GM18505 (cell line): Measurements from ENCODE around the gene SUGP2.
"Not testable (repeated sequence)": the region's sequence is repeated elsewhere in the genome, so short reads cannot be mapped to it uniquely, and the experiment has no call there.

ENCODE experiments used
- ATAC-seq: cut with Tn5 transposase; IDR thresholded peaks from one replicate; pipeline ENCODE4 v1.9.1; 2021; ENCODE audit not compliant: unreplicated experiment
- POLR2A ChIP-seq: IDR thresholded peaks from 4 replicates; pipeline ENCODE4 v1.6.1; 2011; ENCODE audit warnings: borderline replicate concordance; ENCODE audit not compliant: insufficient read depth, insufficient read length; ENCODE audit errors: extremely low read depth

SUGP2 gene

DNA sequence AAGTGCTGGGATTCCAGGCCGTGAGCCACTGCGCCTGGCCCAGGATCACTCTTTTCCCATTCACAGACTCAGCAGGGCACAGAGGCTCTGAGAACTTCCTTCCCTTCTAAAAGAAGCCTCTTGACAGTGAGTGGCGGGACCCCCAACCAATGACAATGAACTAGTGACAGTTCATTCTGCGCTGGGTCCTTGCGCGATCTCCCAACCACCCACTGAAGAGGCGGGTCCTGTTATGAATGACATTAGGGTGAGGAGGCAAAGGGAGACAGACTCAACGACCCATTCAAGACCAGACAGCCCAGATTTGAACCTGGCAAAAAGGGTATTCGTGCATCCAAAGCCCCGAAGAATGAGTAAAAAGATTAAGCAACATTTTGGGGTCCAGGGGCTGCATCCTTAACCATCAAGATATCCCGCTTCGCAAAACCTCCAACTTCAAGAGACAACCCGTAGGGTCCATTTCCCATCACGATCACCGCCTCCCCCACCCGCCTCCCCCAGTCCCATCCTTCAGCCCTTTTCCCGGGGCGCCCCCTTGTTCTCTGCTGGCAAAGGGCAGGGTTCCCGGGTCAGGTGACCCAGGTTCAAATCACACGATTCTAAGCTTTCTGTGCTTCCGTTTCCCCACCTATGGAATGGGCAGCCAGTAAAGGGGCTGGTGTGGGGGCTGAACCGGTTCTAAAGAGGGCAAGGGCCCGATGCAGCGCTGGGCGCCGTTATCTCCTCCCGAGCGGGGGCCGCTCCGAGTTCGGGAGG lies 719 bp downstream of the SUGP2 start:
- ATAC-seq, result peak; percentile 25
- peak; percentile 29 for TF ChIP-seq POLR2A

DNA sequence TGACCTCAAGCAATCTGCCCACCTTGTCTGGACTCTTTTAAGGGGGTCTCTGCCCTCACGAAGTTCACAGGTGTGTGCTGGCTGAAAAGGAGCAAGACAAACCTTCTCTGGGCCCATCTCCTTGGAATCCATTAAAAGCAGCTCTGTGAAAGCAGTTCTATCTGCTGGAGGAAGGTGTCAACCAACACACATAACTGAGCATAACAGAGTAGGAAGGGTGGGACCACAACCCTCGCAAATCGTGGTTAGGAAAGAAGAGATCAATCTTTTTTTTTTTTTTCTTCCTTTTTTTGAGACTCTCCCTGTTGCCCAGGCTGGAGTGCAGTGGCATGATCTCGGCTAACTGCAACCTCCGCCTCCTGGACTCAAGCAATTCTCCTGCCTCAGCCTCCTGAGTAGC lies 1.4 kb downstream of the SUGP2 start:
- no peak for ATAC-seq

DNA sequence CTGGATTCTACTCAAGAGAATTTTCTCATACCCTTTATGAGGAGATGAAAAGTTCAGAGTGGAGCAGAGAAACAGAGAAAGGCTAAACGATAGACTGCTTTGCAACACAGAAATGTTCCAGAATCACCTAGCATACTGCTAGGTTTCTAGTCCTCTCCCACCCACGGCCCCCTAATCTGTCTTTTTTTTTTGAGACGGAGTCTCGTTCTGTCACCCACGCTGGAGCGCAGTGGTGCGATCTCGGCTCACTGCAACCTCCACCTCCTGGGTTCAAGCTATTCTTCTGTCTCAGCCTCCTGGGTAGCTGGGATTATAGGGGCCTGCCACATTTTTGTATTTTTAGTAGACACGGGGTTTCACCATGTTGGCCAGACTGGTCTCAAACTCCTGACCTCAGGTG lies 4.8 kb downstream of the SUGP2 start:
- TF ChIP-seq POLR2A, result no peak
- no peak for ATAC-seq

More for the DNA sequence above, 1.4 kb downstream of the SUGP2 start:
- TF ChIP-seq POLR2A, result no peak

DNA sequence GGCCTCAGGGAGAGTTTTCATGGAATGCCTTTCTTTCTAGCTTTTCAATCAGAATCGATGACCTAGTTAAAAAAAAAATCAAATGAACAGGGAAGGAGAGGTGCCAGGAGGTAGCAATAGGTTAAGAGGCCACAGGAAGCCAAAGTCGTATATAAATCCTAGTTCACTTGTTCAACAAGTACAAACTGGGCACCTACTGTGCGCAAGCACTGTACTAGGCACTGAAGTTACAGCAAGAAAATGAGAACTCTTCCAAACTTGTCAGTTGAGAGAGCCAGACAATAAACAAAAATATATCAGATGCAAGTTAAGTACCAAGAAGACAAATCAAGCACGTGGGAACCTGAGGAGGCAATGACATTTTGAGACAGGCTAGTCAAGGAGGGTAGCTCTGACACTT lies 6.1 kb downstream of the SUGP2 start:
- no peak for ATAC-seq
- TF ChIP-seq POLR2A, result no peak

DNA sequence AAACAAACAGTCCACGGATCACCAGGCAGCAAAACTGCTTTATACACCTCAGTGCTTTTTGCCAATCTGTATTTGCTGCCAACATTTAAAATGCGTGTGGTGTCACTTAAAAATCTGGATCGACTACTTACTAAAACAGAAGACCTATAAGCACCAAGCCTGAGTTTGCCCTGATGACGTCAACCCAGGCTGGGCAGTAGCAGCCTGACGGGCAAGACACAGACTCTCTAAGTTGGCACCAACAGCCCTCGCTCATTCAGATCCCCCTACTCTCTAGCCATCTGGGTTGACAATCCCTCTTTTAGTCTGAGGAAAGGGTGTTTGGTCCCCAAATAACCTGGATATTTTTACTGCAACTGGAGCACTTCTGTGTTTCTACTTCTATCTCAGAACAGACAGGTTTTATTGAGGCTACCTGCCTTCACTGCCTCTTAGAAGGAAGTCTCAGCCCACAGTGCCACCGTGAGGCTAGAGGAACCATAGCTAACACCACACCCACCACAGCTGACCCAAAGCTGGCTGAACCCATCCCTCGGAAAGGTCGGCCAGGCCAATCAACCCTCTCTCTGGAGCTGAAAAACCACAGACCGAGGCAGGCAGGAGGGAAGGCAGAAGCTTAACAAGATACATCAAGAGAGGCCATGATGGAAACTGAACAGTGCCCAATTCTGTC lies 6.9 kb downstream of the SUGP2 start:
- no peak for TF ChIP-seq POLR2A
- ATAC-seq, result no peak

DNA sequence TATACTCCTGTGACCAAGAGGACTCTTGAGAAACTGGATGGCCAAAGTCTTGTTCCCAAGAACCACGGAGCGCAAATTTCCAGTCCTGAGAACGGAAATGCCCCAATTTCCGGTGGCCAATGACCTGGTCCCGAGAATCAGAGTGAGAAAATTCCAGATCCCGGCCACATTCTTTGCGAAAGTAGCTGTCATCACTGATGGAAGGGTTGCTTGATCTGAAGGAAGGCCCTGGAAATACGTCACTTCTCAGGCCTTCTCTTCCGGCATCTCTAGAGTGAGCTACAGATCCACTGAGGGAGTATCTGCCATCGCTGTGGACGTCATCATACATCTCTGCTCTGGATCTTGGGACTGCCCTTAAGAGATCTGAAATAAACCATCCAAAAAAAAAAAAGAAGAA lies 7.5 kb downstream of the SUGP2 start:
- no peak for TF ChIP-seq POLR2A
- no peak for ATAC-seq

DNA sequence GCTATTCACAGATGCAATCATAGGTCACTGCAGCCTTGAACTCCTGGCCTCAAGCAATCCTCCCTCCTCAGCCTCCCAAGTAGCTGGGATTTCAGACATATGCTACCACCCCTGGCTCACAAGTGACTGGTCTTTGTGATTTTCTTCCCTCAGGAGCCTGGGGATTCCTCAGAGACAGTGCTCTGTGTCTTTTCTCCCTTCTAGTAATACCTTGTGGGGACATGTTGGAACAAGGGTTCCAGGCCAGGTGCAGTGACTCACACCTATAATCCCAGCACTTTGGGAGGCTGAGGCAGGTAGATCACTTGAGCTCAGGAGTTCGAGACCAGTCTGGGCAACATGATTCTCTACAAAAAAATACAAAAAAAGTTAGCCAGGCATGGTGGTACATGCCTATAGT lies 9.9 kb downstream of the SUGP2 start:
- not testable (repeated sequence) for ATAC-seq

DNA sequence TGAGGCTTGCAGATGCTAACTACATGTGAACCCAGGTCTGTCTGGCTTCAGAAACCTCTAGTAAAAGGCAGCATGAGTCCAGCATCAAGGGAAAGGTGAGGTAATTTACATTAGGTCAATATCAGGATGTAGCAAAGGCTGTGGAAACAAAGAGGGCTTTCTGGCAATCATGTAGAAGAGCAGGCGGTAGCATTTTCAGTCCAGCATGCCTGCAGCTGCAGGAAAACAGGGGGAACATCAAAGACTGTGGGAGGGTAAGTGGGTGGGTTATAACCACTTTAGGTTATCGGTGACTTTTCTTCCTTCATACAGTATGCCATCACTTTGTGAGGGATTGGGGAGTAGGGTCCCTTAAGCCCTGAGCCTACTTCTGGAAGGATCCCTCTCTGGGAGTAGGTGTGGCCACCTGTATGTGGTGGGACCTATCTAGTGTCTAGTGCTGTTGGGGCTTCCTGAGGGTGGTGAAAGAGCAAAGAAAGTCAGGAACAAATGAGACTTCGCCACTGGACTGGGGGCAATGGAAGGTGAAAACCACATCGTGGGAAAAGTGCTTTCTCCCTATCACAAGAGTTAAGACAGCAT lies 10.8 kb downstream of the SUGP2 start:
- no peak for ATAC-seq
- TF ChIP-seq POLR2A, result no peak

DNA sequence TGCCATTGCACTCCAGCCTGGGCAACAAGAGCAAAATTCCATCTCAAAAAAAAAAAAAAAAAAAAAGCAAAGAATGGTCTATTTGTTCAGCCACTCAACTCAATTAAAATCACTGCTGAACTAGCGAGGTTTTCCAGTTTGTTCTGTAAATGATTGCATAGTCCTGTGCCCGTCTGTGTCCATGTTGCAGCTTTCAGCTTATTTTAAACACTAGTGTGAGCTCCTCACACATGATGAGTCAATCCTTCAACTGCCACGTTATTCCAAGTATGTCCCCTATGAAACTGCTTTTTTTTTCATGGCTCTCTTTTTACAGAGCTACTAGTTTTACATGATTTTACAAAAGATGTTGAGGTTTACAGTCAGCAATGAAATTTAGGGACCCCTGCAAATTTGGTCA lies 12.2 kb downstream of the SUGP2 start:
- no peak for ATAC-seq
- TF ChIP-seq POLR2A, result no peak

DNA sequence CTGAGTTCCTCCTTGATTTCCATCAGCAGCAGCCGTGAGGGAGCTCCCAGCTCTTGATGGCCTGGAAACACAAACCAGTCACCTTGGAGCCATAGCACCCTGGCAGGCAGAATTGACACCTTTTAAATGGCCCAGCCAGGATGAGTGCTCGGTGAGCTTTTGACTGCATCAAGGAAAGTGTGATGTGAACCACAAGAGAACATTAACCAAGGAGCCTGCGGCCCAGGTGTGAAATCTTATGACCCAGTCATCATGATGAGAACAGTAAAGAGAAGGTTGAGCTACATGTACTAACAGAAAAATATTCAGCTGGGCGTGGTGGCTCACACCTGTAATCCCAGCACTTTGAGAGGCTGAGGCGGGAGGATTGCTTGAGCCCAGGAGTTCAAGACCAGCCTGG lies 22.8 kb downstream of the SUGP2 start:
- ATAC-seq, result no peak
- no peak for TF ChIP-seq POLR2A

DNA sequence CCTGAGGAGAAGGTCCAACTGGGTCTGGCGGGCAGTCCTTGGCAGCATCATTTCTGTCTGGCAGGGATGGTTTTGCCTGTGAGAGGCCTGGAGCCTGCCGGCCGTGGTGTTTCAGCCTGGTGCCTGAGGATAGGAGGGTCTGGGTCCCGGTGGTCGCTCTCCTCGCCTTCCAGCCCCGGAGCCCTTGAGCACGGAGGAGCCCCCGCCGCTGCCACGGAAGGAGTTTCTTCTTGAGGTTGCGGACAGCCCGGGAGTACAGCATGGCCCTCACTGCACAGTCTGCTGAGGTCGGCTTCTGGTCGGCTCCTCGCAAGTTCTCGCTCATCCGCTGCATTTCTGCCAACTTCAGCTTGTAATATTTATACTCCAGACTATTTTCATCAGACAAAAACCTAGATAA lies 23.4 kb downstream of the SUGP2 start:
- ATAC-seq, result no peak
- TF ChIP-seq POLR2A, result no peak

DNA sequence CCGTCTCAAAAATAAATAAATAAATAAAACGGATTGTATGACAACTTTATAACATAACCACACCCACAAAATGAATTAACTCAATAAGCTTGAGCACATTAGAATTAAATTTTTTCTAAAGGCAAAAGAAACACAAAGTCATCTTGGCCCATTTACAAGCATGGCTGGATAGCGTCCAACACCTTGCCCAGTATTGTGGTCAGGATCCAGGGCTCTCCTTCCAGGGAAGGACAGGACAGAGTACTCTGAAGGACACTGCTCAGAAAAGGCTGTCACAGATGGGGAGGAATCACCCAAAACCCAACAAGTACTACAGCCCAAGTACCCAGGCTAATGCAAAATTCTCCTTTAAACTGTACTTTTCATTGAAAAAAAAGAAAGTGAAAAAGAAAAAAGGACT lies 27.1 kb downstream of the SUGP2 start:
- no peak for ATAC-seq
- TF ChIP-seq POLR2A, result no peak

DNA sequence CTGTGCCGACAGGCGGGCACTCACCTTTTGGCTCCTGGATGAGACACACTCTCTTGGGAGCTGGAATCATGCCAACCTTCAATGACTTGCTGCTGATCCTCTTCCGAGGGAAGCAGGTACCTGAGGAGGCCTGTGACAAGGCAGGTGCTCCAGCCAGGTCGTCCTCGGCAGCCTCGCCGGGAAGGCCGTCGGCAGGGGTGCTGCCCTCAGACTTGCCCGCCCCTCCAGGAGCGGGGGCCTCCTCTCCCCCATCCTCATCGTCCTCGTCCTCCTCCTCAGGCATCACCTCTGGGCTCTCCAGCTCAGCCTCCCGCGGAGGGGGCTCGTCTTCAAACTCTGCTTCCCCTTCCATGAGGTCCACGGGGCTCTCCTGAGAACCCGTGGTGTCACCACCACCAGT lies 29.2 kb downstream of the SUGP2 start:
- TF ChIP-seq POLR2A, result no peak
- no peak for ATAC-seq
